Memory B cell (primary cell): ENCODE data around the gene RFLNA.
"Not testable (repeated sequence)": the region's sequence is repeated elsewhere in the genome, so short reads cannot be mapped to it uniquely, and the experiment has no call there.

Source experiments
- ATAC-seq: fragments of 150-1000 bp; cut with Tn5 transposase; 2 replicates; pipeline ENCODE4 v1.10.0; 2021; ENCODE audit warnings: low read depth, mild to moderate bottlenecking, moderate library complexity
- DNase-seq, 2 donors: peaks; one replicate each; pipeline ENCODE4 v3.0.0; 2022; ENCODE audit warnings: low spot score in 2 of 2
- H3K27ac Mint-ChIP-seq: one replicate; pipeline ENCODE4 v1.8.0; 2022; ENCODE audit warnings: mild to moderate bottlenecking, moderate library complexity, mixed read lengths
- H3K27me3 Mint-ChIP-seq: one replicate; pipeline ENCODE4 v1.8.0; 2022; ENCODE audit warnings: mixed read lengths
- H3K36me3 Mint-ChIP-seq: one replicate; pipeline ENCODE4 v1.8.0; 2022; ENCODE audit warnings: mild to moderate bottlenecking, mixed read lengths
- H3K4me1 Mint-ChIP-seq: one replicate; pipeline ENCODE4 v1.8.0; 2022; ENCODE audit warnings: mixed read lengths
- H3K4me3 Mint-ChIP-seq: one replicate; pipeline ENCODE4 v1.8.0; 2022; ENCODE audit warnings: mild to moderate bottlenecking, moderate library complexity, mixed read lengths
- H3K9me3 Mint-ChIP-seq: one replicate; pipeline ENCODE4 v1.8.0; 2022; ENCODE audit warnings: mixed read lengths

Gene RFLNA

GRCh38 chr12:124293286-124294003 lies 1.4 kb upstream of the RFLNA start:
- Mint-ChIP-seq H3K27ac (no peak overlapping the region), H3K4me3 (no peak overlapping the region), H3K27me3 (peaks cover 19% of the 10 kb centered on the region), H3K4me1 (peaks cover 3% of the 10 kb centered on the region), H3K9me3 (peaks cover 1% of the 10 kb centered on the region), H3K36me3 (no peaks in the 10 kb centered on the region)
- DNase-seq: no peak
- ATAC-seq: no peak

- no peak for ATAC-seq
- no peak for DNase-seq
- Mint-ChIP-seq H3K4me3 (no peak overlapping the region), H3K9me3 (peaks cover 3% of the 10 kb centered on the region), H3K4me1 (peaks cover 3% of the 10 kb centered on the region), H3K27me3 (peaks cover 21% of the 10 kb centered on the region), H3K27ac (no peak overlapping the region), H3K36me3 (no peaks in the 10 kb centered on the region)
Measured at GRCh38 chr12:124295431-124296058, 652 bp downstream of the RFLNA start.

DNA sequence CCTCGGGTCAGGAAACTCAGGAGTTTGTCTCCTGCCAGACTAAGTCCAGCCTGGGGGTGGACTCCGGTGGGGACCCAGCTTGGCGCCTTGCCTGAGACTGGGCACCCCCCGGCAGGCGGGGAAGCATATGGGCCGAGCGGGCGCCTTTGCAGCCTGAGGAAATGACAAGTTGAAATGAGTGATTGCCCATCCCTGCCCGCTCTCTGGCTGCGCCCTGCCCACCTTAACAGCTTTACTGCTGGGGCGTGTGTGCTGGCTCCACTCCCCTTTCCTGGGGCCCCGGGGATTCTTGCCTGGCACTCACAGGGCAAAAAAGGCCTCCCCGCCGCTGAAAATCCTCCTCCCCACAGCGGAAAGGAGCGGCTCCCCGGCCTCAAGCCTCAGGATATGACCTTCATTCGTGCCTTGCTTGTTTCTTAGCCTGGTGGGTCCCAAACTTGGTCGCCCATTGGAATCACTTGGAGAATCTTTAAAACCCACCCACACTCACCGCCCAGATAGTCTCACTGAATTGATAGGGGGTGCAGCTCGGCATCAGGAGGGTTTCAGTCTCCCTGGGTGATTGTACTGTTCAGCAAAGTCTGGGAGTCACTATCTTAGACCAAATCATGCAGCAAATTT lies 1.5 kb downstream of the RFLNA start:
- ATAC-seq (no peak), DNase-seq (no peak)
- no peaks in the 10 kb centered on the region for H3K36me3 Mint-ChIP-seq
- H3K9me3 Mint-ChIP-seq: peaks cover 5% of the 10 kb centered on the region
- H3K4me3 Mint-ChIP-seq: no peak overlapping the region
- H3K27ac Mint-ChIP-seq: no peak overlapping the region
- H3K4me1 Mint-ChIP-seq: peaks cover 3% of the 10 kb centered on the region
- peaks cover 25% of the 10 kb centered on the region for H3K27me3 Mint-ChIP-seq

DNA sequence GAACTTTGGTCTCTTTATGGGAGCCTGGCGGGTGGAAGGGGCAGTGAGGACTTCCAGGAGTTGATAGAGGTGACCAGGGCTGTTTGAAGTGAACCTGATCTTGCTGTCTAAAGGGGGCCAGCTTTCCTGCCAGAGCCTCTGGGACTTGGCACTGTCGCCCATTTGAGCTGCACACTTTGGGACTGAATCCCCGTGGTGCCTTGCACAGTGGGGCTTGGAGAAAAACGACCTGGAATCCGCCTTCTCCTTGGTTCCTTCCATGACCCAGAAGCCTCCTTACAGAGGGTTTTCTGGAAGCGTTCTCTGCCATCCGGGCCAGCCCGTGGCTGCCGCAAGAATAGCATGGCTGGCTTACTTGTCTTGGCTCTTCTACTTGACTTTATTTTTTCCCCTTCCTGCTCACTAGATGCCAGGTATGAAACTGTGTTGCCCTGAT lies 2.0 kb downstream of the RFLNA start:
- Mint-ChIP-seq H3K27ac (no peak overlapping the region), H3K27me3 (peaks cover 25% of the 10 kb centered on the region), H3K9me3 (peaks cover 5% of the 10 kb centered on the region), H3K36me3 (no peaks in the 10 kb centered on the region), H3K4me1 (peaks cover 3% of the 10 kb centered on the region), H3K4me3 (no peak overlapping the region)
- ATAC-seq (no peak), DNase-seq (no peak)

GRCh38 chr12:124297389-124297788 lies 2.5 kb downstream of the RFLNA start:
- peaks cover 25% of the 10 kb centered on the region for H3K27me3 Mint-ChIP-seq
- peaks cover 5% of the 10 kb centered on the region for H3K9me3 Mint-ChIP-seq
- peaks cover 3% of the 10 kb centered on the region for H3K4me1 Mint-ChIP-seq
- ATAC-seq: no peak
- DNase-seq: no peak
- H3K36me3 Mint-ChIP-seq: no peaks in the 10 kb centered on the region
- H3K27ac Mint-ChIP-seq: no peak overlapping the region
- H3K4me3 Mint-ChIP-seq: no peak overlapping the region

DNA sequence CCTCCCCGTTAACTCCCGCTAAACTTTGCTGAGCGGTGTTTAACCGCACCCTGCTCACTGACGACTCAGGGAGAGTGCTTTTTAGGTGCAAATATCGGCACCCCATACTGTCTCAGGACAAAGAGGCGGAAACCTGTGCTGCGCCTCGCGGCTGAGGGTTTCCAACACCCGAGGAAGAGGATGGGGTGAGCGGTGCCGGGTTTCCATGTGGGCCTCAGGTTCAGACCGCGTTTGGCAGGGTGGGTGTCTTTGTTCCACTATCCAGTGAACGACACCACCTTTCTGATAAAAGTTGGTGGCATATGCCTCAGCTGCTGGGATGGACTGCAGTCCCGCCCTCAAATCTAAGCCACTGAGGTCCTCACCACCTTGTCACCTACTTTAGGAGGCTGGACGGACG lies 3.0 kb downstream of the RFLNA start:
- no peak for ATAC-seq
- Mint-ChIP-seq H3K4me1 (peaks cover 3% of the 10 kb centered on the region), H3K9me3 (peaks cover 5% of the 10 kb centered on the region), H3K27ac (no peak overlapping the region), H3K36me3 (no peaks in the 10 kb centered on the region), H3K4me3 (no peak overlapping the region), H3K27me3 (peaks cover 25% of the 10 kb centered on the region)
- no peak for DNase-seq

DNA sequence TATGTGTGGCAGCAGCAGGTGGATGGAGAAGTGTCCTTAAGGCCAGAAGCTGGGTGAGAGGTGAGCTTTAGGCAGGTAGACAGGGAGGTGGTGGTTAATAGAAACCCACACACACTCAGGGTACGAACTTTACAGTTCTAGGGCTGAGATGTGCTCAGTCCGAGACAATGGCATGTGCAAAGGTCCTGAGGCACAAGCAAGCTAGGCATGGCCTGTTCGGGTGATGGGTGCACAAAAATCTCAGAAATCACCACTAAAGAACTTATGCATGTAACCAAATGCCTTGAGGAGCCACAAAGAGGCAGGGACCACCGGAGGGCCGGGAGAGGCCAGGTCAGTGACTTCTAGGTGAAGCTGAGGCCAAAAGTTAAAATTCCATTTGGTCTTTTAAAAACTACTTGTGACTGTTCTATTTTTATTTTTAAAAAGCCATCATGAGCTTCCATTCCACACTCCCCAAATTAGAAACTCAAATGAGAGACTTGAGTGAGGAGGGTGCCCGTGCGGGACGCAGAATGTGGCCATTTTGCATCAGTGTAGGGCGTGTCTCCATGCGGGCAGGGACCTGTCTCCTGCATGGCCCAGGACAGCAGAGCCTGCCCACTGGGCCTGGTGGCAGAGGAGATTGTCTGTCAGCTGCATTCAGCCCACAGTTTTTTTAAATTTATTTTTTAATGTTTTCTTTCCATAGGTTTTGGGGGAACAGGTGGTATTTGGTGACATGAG lies 4.0 kb downstream of the RFLNA start:
- Mint-ChIP-seq H3K4me1 (peaks cover 3% of the 10 kb centered on the region), H3K27me3 (peaks cover 22% of the 10 kb centered on the region), H3K4me3 (no peak overlapping the region), H3K9me3 (peaks cover 5% of the 10 kb centered on the region), H3K27ac (no peak overlapping the region), H3K36me3 (no peaks in the 10 kb centered on the region)
- ATAC-seq: no peak
- DNase-seq: no peak

DNA sequence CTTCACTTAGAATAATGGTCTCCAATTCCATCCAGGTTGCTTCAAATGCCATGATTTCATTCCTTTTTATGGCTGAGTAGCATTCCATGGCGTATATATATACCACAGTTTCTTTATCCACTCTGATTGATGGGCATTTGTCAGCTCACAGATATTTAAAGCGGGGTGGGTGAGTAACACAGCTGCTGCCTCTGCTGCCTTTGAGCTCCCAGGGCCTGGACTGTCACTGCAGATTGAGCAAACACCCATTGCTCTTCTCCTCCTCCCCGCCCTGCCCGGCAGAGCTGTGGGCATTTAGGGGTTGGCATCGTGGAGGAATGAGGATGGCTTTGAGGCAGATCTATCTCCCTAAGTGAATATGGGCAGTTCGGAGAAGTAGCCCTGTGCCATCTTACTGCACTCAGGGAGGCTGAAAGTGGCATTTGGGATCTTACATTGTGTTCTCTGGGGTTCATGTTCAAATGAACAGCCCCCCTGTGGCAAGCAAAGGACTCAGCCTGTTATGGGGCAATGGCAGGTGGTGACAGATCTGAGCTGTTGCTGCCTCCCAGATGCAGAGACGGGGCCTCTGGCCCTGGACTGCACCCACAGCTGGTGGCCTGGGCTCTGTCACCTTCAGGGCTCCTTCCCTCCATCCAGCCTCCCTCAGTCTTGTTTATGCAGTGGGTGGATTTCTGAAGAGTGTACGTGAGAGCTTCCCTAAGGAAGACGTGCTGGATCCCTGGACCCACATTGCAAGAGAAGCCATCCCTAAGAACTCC lies 4.9 kb downstream of the RFLNA start:
- Mint-ChIP-seq H3K27me3 (peaks cover 22% of the 10 kb centered on the region), H3K4me1 (peaks cover 3% of the 10 kb centered on the region), H3K4me3 (no peak overlapping the region), H3K36me3 (no peaks in the 10 kb centered on the region), H3K27ac (no peak overlapping the region), H3K9me3 (peaks cover 5% of the 10 kb centered on the region)
- no peak for ATAC-seq
- no peak for DNase-seq

- H3K9me3 Mint-ChIP-seq, H3K36me3 Mint-ChIP-seq, H3K4me3 Mint-ChIP-seq: not testable (repeated sequence)
Measured at GRCh38 chr12:124300657-124301056, 5.8 kb downstream of the RFLNA start.

DNA sequence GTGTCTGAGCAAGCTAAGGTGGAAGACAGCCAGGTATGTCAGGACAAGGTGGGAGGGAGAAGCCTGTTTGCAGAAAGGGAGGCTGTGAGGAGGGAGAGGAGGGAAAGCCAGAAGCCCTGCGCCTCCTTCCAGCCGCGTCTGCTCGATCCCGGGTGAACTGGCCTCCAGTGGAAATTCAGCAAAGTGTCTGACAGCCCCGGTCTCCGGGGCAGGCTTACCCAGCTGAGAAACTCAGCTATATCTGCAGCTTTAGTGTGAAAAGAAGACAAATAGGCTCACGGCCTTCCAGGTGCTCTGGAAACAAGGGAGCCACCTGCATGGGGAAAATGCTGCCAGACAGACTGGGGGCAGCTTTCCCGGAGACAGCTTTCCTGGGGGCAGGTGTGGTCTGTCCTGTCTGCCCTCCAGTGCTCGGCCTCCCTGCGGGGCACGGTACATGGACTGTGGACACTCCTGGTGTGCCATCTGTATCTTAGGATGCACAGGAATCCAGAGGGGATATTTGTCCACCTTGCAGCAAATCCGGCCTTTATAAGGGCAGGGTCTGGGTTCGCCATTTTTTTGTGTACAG lies 6.3 kb downstream of the RFLNA start:
- Mint-ChIP-seq H3K4me1 (peaks cover 3% of the 10 kb centered on the region), H3K4me3 (no peak overlapping the region), H3K36me3 (no peaks in the 10 kb centered on the region), H3K27ac (no peak overlapping the region), H3K27me3 (peaks cover 20% of the 10 kb centered on the region), H3K9me3 (peaks cover 5% of the 10 kb centered on the region)
- DNase-seq: no peak
- no peak for ATAC-seq

More at GRCh38 chr12:124300657-124301056, 5.8 kb downstream of the RFLNA start:
- DNase-seq, H3K27ac Mint-ChIP-seq, ATAC-seq, H3K4me1 Mint-ChIP-seq: not testable (repeated sequence)
- H3K27me3 Mint-ChIP-seq: peaks cover 22% of the 10 kb centered on the region

DNA sequence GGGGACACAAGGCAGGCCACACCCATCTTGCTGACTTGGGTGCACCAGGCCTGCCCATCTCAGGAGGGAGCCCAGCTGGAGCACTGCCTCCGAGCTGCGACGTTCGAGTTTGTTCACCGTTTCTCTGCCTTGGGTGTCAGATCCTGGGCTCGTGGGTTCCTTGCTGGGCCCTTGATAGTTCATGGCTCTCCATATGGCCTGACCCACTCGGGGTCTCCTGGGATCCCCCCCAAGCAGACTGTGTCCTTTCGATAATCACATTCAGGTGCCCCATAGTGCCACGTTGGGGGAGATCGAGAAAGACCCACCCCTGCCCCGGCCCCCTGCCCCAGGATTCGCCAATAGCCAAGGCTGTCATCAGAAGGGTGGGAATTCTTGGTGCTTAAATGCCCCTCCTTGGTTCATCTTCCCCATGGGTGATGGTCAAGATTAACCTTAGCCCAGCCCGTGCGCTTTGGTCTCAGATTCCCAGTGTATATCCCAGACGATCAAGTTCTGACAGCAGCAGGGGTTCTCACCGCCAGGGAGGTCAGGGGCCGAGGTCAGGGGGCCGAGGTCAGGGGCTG lies 7.4 kb downstream of the RFLNA start:
- H3K4me3 Mint-ChIP-seq: no peak overlapping the region
- no peak for DNase-seq
- no peak for ATAC-seq
- H3K9me3 Mint-ChIP-seq: peaks cover 5% of the 10 kb centered on the region
- peaks cover 17% of the 10 kb centered on the region for H3K27me3 Mint-ChIP-seq
- H3K4me1 Mint-ChIP-seq: peaks cover 3% of the 10 kb centered on the region
- H3K27ac Mint-ChIP-seq: no peak overlapping the region
- no peaks in the 10 kb centered on the region for H3K36me3 Mint-ChIP-seq

- peaks cover 3% of the 10 kb centered on the region for H3K4me1 Mint-ChIP-seq
- DNase-seq (no peak), ATAC-seq (no peak)
- peaks cover 5% of the 10 kb centered on the region for H3K9me3 Mint-ChIP-seq
- no peaks in the 10 kb centered on the region for H3K36me3 Mint-ChIP-seq
- no peak overlapping the region for H3K27ac Mint-ChIP-seq
- H3K4me3 Mint-ChIP-seq: no peak overlapping the region
- peaks cover 14% of the 10 kb centered on the region for H3K27me3 Mint-ChIP-seq
Measured at GRCh38 chr12:124302807-124303578, 8.1 kb downstream of the RFLNA start.
